K562 (cell line): ENCODE results near the gene ITGA3. TPM values are rescaled to one million over a fixed set of nuclear protein-coding genes. Genes with fewer than 3 reads are reported as not detected.
A peak's percentile ranks its signal among the peaks of the same experiment; 100 is the strongest.

ENCODE experiments used
- ATAC-seq: fragments of 200-7000 bp; cut with Tn5 transposase; 3 replicates; pipeline ENCODE4 v1.9.1; 2020; ENCODE audit warnings: moderate library complexity
- BruUV-seq: library from RNA; stranded (reverse); fragments of 400-500 nt; replicated peaks from 2 replicates; lab custom pipeline; 2021; lab: Mats Ljungman, UMichigan
- CTCF ChIA-PET: fragments of 300-600 bp; formaldehyde crosslinking; extraction: SDS; loops from one replicate; lab custom pipeline; 2021; ENCODE audit warnings: low intra/inter-chr PET ratio; lab: Yijun Ruan, JAX
- POLR2A ChIA-PET: fragments of 300-600, 350-650 bp; sonication (Branson Sonifier 250); formaldehyde crosslinking; extraction: SDS; loops from one replicate; lab custom pipeline; 2021; ENCODE audit warnings: antibody characterized with exemption, inconsistent platforms; lab: Yijun Ruan, JAX
- DNase-seq, 4 experiments: peaks; one replicate each; pipeline versions ENCODE4 v3.0.0 to v3.0.0-alpha.2; 2011 to 2018; ENCODE audit warnings: low spot score in 3 of 4, mixed read lengths in 3 of 4; ENCODE audit errors: extremely low read depth in 1 of 4
- FAIRE-seq: peaks from 2 replicates; lab custom pipeline; 2011; peaks lifted over from hg19 to GRCh38; lab: Jason Lieb, UNC
- H2AFZ ChIP-seq: 2 replicates; pipeline ENCODE4 v1.6.0; 2011; ENCODE audit warnings: low read depth, low read length, control low read depth, inconsistent platforms
- H3K27ac ChIP-seq: fragments of 200-600 bp; 3 replicates; pipeline ENCODE4 v1.8.0; 2011; ENCODE audit warnings: low read depth, mild to moderate bottlenecking, control low read depth, inconsistent platforms, low read length, moderate library complexity, mixed read lengths; ENCODE audit errors: extremely low read depth
- H3K27me3 ChIP-seq, 2 experiments: fragments of 300-600 bp in 1 of 2; 2 replicates in 1 of 2; 3 replicates in 1 of 2; pipeline versions ENCODE4 v1.6.0 to v1.8.0; 2011; ENCODE audit warnings: inconsistent platforms in 2 of 2, low read length in 2 of 2, mild to moderate bottlenecking in 1 of 2, mixed read lengths in 1 of 2, moderate library complexity in 1 of 2; ENCODE audit not compliant: control insufficient read depth in 2 of 2, insufficient read depth in 2 of 2
- H3K36me3 ChIP-seq: fragments of 300-600 bp; 3 replicates; pipeline ENCODE4 v1.8.0; 2011; ENCODE audit warnings: mild to moderate bottlenecking, low read length, inconsistent platforms; ENCODE audit not compliant: control insufficient read depth, insufficient read depth
- H3K4me1 ChIP-seq, 2 experiments: fragments of 200-600 bp in 1 of 2; replicated peaks in 1 of 2; 2 replicates in 1 of 2; 3 replicates in 1 of 2; pipeline versions ENCODE4 v1.5.1 to v1.8.0; 2011; ENCODE audit warnings: inconsistent platforms in 2 of 2, low read length in 2 of 2, mild to moderate bottlenecking in 1 of 2, mixed read lengths in 1 of 2, moderate library complexity in 1 of 2; ENCODE audit not compliant: control insufficient read depth in 2 of 2, insufficient read depth in 2 of 2
- H3K4me2 ChIP-seq: 2 replicates; pipeline ENCODE4 v1.6.1; 2011; ENCODE audit warnings: low read length, control low read depth, inconsistent platforms, mixed read lengths; ENCODE audit not compliant: insufficient read depth
- H3K4me3 ChIP-seq: fragments of 200-600 bp; sonication (generic), shearing (Covaris generic); 2 replicates; pipeline ENCODE4 v1.5.1; 2016; ENCODE audit warnings: control low read depth, inconsistent platforms
- H3K79me2 ChIP-seq: fragments of 200-600 bp; 3 replicates; pipeline ENCODE4 v1.8.0; 2011; ENCODE audit warnings: low read length, inconsistent platforms; ENCODE audit not compliant: control insufficient read depth, insufficient read depth
- H3K9ac ChIP-seq, 2 experiments: 2 replicates each; pipeline versions ENCODE4 v1.6.0 to v1.6.1; 2011; ENCODE audit warnings: low read depth in 2 of 2, low read length in 2 of 2, control low read depth in 1 of 2, inconsistent platforms in 1 of 2, mild to moderate bottlenecking in 1 of 2, mixed read lengths in 1 of 2; ENCODE audit not compliant: insufficient read depth in 1 of 2
- H3K9me1 ChIP-seq: one replicate; pipeline ENCODE4 v1.6.0; 2011; ENCODE audit warnings: inconsistent platforms, mild to moderate bottlenecking, low read length, moderate library complexity; ENCODE audit not compliant: control insufficient read depth, insufficient read depth
- H3K9me3 ChIP-seq: replicated peaks from 2 replicates; pipeline ENCODE4 v1.5.1; 2011; ENCODE audit warnings: low read depth, low read length, inconsistent platforms; ENCODE audit not compliant: control insufficient read depth, insufficient read depth
- H4K20me1 ChIP-seq: replicated peaks from 2 replicates; pipeline ENCODE4 v1.6.1; 2011; ENCODE audit warnings: low read length, inconsistent platforms, mixed read lengths; ENCODE audit not compliant: control insufficient read depth, insufficient read depth
- FOXK2 ChIP-seq, 2 experiments: fragments of 450-650 bp; IDR thresholded peaks in 1 of 2; conservative IDR thresholded peaks in 1 of 2; 2 replicates each; pipeline ENCODE4 v1.6.1; 2016; ENCODE audit warnings: low read depth in 2 of 2, mild to moderate bottlenecking in 1 of 2
- MCM5 ChIP-seq: fragments of 450-650 bp; IDR thresholded peaks from 2 replicates; pipeline ENCODE4 v1.6.1; 2016; ENCODE audit warnings: low read depth
- NCOR1 ChIP-seq: fragments of 450-650 bp; IDR thresholded peaks from 2 replicates; pipeline ENCODE4 v1.6.1; 2016; ENCODE audit warnings: mild to moderate bottlenecking, moderate library complexity
- NRF1 ChIP-seq, 2 experiments: fragments of 450-650 bp; IDR thresholded peaks in 1 of 2; conservative IDR thresholded peaks in 1 of 2; 2 replicates each; pipeline ENCODE4 v1.6.1; 2014; ENCODE audit warnings: mild to moderate bottlenecking in 2 of 2
- PYGO2 ChIP-seq: fragments of 450-650 bp; IDR thresholded peaks from 2 replicates; pipeline ENCODE4 v1.6.1; 2016; ENCODE audit warnings: mild to moderate bottlenecking, missing genetic modification characterization, moderate library complexity, missing compliant biosample characterization
- RBM15 ChIP-seq: fragments of 200-400 bp; formaldehyde crosslinking; IDR thresholded peaks from 2 replicates; pipeline ENCODE4 v1.6.1; 2018; ENCODE audit warnings: mild to moderate bottlenecking, low read length, moderate library complexity; ENCODE audit not compliant: insufficient read depth
- SMAD4 ChIP-seq: fragments of 250-450 bp; sonication (Bioruptor Pico); conservative IDR thresholded peaks from 2 replicates; pipeline ENCODE4 v1.8.0; 2021; ENCODE audit warnings: inconsistent platforms, mild to moderate bottlenecking, moderate library complexity
- WGBS: fragments of 100-300 bp; shearing (Covaris generic); methylation state at CpG from one replicate; pipeline ENCODE4 v1.1.6; 2016; ENCODE audit warnings: low coverage, mixed read lengths; ENCODE audit not compliant: insufficient coverage; ENCODE audit errors: missing lambda C conversion rate; 5-methylcytosine and 5-hydroxymethylcytosine counted together
- in situ Hi-C: fragments of 300-500 bp; cut with MboI; formaldehyde crosslinking; loops from 4 replicates; pipeline ENCODE4 v1.15.0; 2018; ENCODE audit warnings: inconsistent platforms, mixed read lengths
- intact Hi-C: fragments of 100-400 bp; cut with micrococcal nuclease; formaldehyde crosslinking; loops from 2 replicates; pipeline ENCODE4 v1.14.2; 2022
- polyA plus RNA-seq, 8 experiments: library from polyadenylated mRNA; depleted of rRNA in 4 of 8; stranded (reverse) in 5 of 8; unstranded in 3 of 8; fragments of >200 nt; fragmentation: Nextera tagmentation in 2 of 8; fragmentation: Illumina TruSeq in 1 of 8; extraction: Ambion mirVana in 2 of 8; extraction: Trizol in 1 of 8; gene quantifications; 2 replicates each; pipeline versions ENCODE4 v1.2.1 to v1.2.3, GENCODE V29; 2011 to 2014; ENCODE audit warnings: inconsistent platforms in 1 of 8, missing spikeins in 1 of 8
- total RNA-seq, 7 experiments: library from RNA; depleted of rRNA in 6 of 7; stranded (reverse); fragments of >200 nt in 6 of 7; fragmentation: Illumina TruSeq in 2 of 7; extraction: Trizol in 2 of 7; gene quantifications; 2 replicates each; pipeline versions ENCODE4 v1.2.1 to v1.2.3, GENCODE V29; 2011 to 2021; ENCODE audit warnings: low replicate concordance in 1 of 7
- TF ChIP-seq, protein P1 (sequence below): fragments of 450-650 bp; IDR thresholded peaks from one replicate; pipeline ENCODE4 v1.6.1; 2018; ENCODE audit warnings: mild to moderate bottlenecking, moderate library complexity; ENCODE audit not compliant: partially characterized antibody
- TF ChIP-seq, protein P2 (sequence below): IDR thresholded peaks from 3 replicates; pipeline ENCODE4 v1.6.1; 2011; ENCODE audit warnings: borderline replicate concordance, mild to moderate bottlenecking; ENCODE audit not compliant: insufficient read length, insufficient read depth
- TF ChIP-seq, protein P3 (sequence below): fragments of 150-350 bp; conservative IDR thresholded peaks from 2 replicates; pipeline ENCODE4 v1.6.1; 2014; ENCODE audit warnings: low read length
- TF ChIP-seq, protein P4 (sequence below): sonication (generic); formaldehyde crosslinking; IDR thresholded peaks from 2 replicates; pipeline ENCODE4 v1.8.0; 2022; ENCODE audit warnings: missing genetic modification reagents, mild to moderate bottlenecking, moderate library complexity, borderline replicate concordance
- TF ChIP-seq, protein P5 (sequence below): fragments of 450-650 bp; formaldehyde crosslinking; IDR thresholded peaks from 2 replicates; pipeline ENCODE4 v1.4.0; 2022; ENCODE audit warnings: missing genetic modification characterization

ITGA3 gene
- total and polyA plus RNA-seq, 9 of the 15 experiments (the other 6 are each of a cell fraction or from before 2014, with no cell fraction given) = 0.03 to 0.75 (median 0.14) TPM; not detected in 2

DNA sequence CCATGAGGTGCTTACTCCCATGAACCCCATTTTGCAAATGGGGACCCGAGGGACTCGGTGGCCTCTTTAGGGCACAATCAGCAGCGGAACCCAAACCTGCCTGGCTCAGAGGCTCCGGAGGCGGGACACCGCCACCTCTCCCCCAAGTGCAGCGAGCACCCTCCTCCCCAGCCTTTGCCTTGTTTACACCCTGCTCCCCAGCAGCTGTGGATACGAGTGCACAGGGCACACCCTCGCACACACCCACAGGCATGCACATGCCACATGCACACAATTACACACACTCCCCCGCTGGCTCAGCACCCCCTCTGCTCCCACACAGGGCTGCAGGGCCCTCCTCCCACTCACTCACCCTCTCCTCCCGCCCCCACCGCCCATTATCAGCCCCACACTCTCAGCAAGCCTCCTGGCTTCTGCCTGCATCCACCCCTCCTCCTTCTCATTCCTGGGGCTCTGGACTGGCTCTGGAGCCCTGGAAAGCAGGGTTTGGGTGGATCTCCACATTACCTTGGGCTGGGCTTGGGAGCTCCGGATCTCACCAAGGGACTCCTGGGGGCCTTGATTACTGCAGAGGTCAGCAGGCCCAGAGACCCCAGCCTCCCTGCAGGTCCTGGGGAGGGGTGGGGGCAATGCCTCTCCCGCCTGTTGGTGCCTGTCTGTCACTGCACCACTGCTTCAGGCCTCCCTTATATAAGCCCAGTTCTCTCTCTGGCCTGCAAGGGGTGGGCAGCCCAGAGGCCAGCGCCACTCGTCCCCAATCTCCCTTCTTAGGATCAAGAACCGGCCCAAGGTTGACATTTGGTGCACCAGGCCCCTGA lies 45.6 kb downstream of the ITGA3 start:
- Histone ChIP-seq H3K9me3 (no peaks in the 10 kb centered on the region), H3K27ac (no peak overlapping the region), H4K20me1 (0 out of 2 replicates have a peak, but pooled peaks cover 9% of the 10 kb centered on the region), H3K9ac (peak overlapping the region in 1 of 2 experiments; percentile 66; a peak in 2 of 4 replicates), H3K79me2 (no peaks in the 10 kb centered on the region), H3K9me1 (peaks cover 4% of the 10 kb centered on the region), H3K4me2 (peak overlapping the region; percentile 59), H3K4me3 (no peak overlapping the region), H2AFZ (no peak overlapping the region), H3K27me3 (peaks cover 4 to 45% of the 10 kb centered on the region in 2 experiments; a peak in 3 of 5 replicates), H3K36me3 (no peaks in the 10 kb centered on the region), H3K4me1 (peaks cover 22 to 27% of the 10 kb centered on the region in 2 experiments; a peak in 4 of 5 replicates)
- POLR2A ChIA-PET = interaction anchor here (0.6 to 1.0 kb wide), 4 partner anchors 8 to 187 kb away, joined by 3 to 4 read pairs (median 4); no protein-coding TSS in a partner anchor
- CTCF ChIA-PET = no interaction called here
- ATAC-seq (peak; percentile 75), DNase-seq (peak; percentile 62 to 76 (median 74)), FAIRE-seq (no peak)
- WGBS = 11% methylated on average over 13 of the region's 17 CpGs
- in situ Hi-C loops = no loop called here
- intact Hi-C loops = no loop called here
- no TSS peak for BruUV-seq
- no peak for TF ChIP-seq SMAD4
- TF ChIP-seq, protein P1, sequence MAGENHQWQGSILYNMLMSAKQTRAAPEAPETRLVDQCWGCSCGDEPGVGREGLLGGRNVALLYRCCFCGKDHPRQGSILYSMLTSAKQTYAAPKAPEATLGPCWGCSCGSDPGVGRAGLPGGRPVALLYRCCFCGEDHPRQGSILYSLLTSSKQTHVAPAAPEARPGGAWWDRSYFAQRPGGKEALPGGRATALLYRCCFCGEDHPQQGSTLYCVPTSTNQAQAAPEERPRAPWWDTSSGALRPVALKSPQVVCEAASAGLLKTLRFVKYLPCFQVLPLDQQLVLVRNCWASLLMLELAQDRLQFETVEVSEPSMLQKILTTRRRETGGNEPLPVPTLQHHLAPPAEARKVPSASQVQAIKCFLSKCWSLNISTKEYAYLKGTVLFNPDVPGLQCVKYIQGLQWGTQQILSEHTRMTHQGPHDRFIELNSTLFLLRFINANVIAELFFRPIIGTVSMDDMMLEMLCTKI = no peak
- peak; percentile 54 to 69 for TF ChIP-seq NRF1 (conservative IDR thresholded peaks at IDR 0.05 in 1 of 2, IDR thresholded peaks at IDR 0.05 in 1 of 2)
- TF ChIP-seq, protein P2, sequence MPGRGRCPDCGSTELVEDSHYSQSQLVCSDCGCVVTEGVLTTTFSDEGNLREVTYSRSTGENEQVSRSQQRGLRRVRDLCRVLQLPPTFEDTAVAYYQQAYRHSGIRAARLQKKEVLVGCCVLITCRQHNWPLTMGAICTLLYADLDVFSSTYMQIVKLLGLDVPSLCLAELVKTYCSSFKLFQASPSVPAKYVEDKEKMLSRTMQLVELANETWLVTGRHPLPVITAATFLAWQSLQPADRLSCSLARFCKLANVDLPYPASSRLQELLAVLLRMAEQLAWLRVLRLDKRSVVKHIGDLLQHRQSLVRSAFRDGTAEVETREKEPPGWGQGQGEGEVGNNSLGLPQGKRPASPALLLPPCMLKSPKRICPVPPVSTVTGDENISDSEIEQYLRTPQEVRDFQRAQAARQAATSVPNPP = no peak
- TF ChIP-seq, protein P3, sequence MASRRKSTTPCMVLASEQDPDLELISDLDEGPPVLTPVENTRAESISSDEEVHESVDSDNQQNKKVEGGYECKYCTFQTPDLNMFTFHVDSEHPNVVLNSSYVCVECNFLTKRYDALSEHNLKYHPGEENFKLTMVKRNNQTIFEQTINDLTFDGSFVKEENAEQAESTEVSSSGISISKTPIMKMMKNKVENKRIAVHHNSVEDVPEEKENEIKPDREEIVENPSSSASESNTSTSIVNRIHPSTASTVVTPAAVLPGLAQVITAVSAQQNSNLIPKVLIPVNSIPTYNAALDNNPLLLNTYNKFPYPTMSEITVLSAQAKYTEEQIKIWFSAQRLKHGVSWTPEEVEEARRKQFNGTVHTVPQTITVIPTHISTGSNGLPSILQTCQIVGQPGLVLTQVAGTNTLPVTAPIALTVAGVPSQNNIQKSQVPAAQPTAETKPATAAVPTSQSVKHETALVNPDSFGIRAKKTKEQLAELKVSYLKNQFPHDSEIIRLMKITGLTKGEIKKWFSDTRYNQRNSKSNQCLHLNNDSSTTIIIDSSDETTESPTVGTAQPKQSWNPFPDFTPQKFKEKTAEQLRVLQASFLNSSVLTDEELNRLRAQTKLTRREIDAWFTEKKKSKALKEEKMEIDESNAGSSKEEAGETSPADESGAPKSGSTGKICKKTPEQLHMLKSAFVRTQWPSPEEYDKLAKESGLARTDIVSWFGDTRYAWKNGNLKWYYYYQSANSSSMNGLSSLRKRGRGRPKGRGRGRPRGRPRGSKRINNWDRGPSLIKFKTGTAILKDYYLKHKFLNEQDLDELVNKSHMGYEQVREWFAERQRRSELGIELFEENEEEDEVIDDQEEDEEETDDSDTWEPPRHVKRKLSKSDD = no peak
- TF ChIP-seq, protein P4, sequence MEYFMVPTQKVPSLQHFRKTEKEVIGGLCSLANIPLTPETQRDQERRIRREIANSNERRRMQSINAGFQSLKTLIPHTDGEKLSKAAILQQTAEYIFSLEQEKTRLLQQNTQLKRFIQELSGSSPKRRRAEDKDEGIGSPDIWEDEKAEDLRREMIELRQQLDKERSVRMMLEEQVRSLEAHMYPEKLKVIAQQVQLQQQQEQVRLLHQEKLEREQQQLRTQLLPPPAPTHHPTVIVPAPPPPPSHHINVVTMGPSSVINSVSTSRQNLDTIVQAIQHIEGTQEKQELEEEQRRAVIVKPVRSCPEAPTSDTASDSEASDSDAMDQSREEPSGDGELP (CRISPR knock-in tag) = peak; percentile 86; the same call in 1 of the 2 replicates
- TF ChIP-seq, protein P5, sequence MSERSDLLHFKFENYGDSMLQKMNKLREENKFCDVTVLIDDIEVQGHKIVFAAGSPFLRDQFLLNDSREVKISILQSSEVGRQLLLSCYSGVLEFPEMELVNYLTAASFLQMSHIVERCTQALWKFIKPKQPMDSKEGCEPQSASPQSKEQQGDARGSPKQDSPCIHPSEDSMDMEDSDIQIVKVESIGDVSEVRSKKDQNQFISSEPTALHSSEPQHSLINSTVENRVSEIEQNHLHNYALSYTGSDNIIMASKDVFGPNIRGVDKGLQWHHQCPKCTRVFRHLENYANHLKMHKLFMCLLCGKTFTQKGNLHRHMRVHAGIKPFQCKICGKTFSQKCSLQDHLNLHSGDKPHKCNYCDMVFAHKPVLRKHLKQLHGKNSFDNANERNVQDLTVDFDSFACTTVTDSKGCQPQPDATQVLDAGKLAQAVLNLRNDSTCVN = no peak
- TF ChIP-seq FOXK2 (conservative IDR thresholded peaks at IDR 0.05 in 1 of 2, IDR thresholded peaks at IDR 0.05 in 1 of 2; ENCODE audit: low read depth in 2 of 2) = peak; percentile 91 to 96
- no peak for TF ChIP-seq RBM15
- peak; percentile 68; the same call in 1 of the 2 replicates for TF ChIP-seq NCOR1
- TF ChIP-seq MCM5 = no peak
- no peak for TF ChIP-seq PYGO2 (tag)
